Body of pancreas (tissue), 4 donors: Measurements from ENCODE around the gene FRAS1.

Experiments
- CTCF ChIP-seq, 7 experiments: fragments of 450-650 bp in 4 of 7; fragments of 200-600 bp in 3 of 7; sonication (generic) in 3 of 7; IDR thresholded peaks; one replicate each; pipeline ENCODE4 v1.5.1; 2016 to 2019; ENCODE audit warnings: antibody characterized with exemption in 7 of 7
- POLR2A ChIP-seq, 3 donors: fragments of 450-650 bp; IDR thresholded peaks; one replicate each; pipeline ENCODE4 v1.6.1; 2016; ENCODE audit warnings: antibody characterized with exemption in 3 of 3, mild to moderate bottlenecking in 2 of 3

DNA sequence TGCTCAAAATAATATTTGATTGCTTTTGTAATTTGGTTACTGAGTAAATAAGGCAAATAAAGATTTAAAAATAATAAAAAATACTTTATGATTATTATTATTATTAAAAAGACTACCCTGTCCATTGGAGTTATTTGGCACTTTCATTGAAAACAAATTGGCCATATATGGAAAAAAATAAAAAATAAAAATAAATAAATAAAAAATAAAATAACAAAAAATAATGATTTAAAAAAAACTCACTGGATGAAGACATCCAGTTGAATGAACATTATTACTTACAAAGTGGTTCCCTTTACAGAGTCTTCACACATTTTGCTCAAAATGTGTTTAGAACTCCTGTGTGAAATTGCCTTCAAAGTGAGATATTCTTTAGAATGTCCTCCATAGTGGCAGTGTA is 353.1 kb downstream of the FRAS1 start:
- TF ChIP-seq POLR2A (IDR thresholded peaks at IDR 0.05), result no peak
- TF ChIP-seq CTCF (IDR thresholded peaks at IDR 0.05), result no peak
